GM12865 (cell line): ENCODE results near the gene IPO11.

Source experiments
- DNase-seq: peaks from one replicate; pipeline ENCODE4 v3.0.0; 2010; ENCODE audit warnings: low read depth
- H3K4me3 ChIP-seq: 2 replicates; pipeline ENCODE4 v1.5.1; 2011; ENCODE audit warnings: mild to moderate bottlenecking, low read depth, low read length, control low read depth
- CTCF ChIP-seq: IDR thresholded peaks from 2 replicates; pipeline ENCODE4 v1.5.1; 2011; ENCODE audit warnings: low read length, control low read depth, low read depth, inconsistent platforms; ENCODE audit not compliant: insufficient read depth; ENCODE audit errors: missing control alignments

Gene IPO11

GRCh38 chr5:62533597-62533996, 121.0 kb downstream of the IPO11 start:
- no peak overlapping the region for H3K4me3 ChIP-seq
- DNase-seq, result no peak
- no peak for TF ChIP-seq CTCF

- no peak for TF ChIP-seq CTCF
- H3K4me3 ChIP-seq, result no peak overlapping the region
- no peak for DNase-seq
These were observed 122.1 kb downstream of the IPO11 start for GRCh38 chr5:62534461-62535236.

DNA sequence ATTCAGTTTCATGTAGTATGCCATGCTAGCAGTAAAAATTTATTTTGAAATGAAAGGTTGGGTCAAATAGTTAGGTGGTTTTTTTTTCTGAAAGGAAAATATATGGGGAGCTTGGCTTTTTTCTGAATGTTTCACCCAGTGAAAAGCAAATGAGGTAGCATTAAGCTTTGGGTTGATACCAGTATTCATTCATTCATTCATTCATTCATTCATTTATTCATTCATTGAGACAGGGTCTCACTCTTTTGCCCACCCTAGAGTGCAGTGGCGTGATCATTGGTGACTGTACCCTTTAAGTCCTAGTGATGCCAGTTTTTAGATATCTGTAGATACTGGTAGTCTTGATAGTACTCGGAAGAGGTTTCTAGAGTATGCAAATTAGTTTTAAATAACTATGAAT, 123.7 kb downstream of the IPO11 start:
- no peak overlapping the region for H3K4me3 ChIP-seq
- no peak for TF ChIP-seq CTCF
- no peak for DNase-seq

- no peak overlapping the region for H3K4me3 ChIP-seq
- TF ChIP-seq CTCF, result no peak
- no peak for DNase-seq
These were observed 124.2 kb downstream of the IPO11 start for GRCh38 chr5:62536783-62537182.

DNA sequence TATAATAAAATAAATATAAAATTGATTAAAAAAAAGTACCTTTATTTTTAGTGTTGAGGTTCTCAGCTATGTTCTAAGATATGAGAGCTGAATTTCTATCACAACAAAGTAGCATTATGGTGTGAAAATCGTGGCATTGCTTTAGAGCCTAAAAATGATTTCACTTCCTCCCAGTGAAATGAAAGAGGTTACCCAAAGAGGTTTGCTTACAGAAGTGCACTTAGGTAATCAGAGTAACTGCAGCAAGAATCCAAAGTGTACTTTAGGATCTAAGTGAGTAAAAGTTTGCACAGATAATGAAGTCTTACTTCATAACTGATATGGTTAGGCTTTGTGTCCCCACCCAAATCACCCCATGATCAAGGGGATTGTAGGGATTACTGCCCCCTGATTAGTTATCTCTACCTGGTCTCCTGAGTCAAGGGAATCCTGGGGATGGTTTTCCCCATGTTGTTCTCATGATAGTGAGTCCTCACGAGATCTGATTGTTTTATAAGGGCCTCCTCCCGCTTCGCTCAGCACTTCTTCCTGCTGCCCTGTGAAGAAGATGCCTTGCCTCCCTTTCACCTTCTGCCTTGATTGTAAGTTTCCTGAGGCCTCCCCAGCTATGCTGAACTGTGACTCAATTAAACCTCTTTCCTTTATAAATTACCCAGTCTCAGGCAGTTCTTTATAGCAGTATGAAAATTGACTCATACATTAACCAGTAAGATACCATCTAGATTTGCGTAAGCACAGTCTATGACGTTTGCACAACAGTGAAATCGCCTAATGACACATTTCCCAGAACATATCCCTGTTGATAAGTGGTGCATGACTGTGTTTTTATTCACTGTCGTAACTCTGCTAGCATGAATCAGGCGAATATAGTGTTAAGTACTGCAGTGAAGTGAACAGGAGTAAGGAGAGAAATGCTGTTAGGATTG, 125.7 kb downstream of the IPO11 start:
- peak; percentile 27 for DNase-seq
- TF ChIP-seq CTCF, result no peak
- no peak overlapping the region for H3K4me3 ChIP-seq

DNA sequence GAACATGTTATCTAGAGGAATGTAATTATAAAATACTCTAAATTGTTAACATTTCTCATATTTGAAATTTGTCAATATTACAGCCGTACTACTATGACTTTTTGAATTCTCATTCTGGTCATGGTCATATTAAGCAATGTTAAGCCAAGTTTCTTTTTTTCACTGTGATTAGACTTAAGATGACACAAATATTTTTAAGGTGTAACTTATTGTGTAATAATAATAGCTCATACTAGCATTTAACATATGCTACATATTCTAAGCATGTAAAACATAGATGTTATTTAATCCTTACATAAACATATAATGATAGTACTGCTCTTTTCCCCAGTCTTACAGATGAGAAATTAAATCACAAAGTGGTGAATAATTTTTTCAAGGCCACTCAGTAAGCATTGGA, 130.2 kb downstream of the IPO11 start:
- DNase-seq, result no peak
- TF ChIP-seq CTCF, result no peak
- H3K4me3 ChIP-seq, result no peak overlapping the region
